ENCODE results near the gene GRIK5. TPM values are rescaled to one million over a fixed set of nuclear protein-coding genes. Genes with fewer than 3 reads are reported as not detected.

The GRIK5 gene
- total RNA-seq, 1 donor from 2014 or later: 14.3 TPM

DNA sequence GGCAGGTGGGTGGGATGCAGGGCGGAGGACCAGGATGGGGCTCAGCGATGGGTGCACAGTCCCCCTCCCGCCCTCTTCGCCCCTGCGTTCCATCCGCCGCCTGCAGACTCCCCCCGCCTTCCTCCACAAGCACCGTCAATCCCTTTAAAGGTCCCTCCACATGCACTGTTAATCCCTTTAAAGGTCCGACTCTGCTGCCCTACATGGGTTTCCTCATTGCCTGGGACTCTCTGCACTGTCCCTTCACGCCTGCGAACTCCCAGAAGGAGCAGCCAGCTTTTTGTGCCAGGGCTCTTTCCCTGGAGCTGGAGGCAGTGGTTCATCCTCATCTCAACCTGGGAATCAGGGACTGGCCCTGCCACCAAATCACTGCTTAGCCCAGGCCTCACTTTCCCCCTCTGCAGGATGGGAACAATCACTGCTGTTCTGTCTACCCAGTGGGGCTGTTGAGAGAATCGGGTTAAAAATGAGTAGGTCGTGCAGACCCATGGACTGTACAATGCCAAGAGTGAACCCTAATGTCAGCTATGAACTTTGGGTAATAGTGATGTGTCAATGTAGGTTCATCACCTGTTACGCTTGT is 26.3 kb upstream of the GRIK5 start:
- no peak for DNase-seq (ENCODE audit: low read depth)
- no peak overlapping the region for H3K4me3 ChIP-seq (ENCODE audit: low read depth, low read length)
- TF ChIP-seq, protein P1, sequence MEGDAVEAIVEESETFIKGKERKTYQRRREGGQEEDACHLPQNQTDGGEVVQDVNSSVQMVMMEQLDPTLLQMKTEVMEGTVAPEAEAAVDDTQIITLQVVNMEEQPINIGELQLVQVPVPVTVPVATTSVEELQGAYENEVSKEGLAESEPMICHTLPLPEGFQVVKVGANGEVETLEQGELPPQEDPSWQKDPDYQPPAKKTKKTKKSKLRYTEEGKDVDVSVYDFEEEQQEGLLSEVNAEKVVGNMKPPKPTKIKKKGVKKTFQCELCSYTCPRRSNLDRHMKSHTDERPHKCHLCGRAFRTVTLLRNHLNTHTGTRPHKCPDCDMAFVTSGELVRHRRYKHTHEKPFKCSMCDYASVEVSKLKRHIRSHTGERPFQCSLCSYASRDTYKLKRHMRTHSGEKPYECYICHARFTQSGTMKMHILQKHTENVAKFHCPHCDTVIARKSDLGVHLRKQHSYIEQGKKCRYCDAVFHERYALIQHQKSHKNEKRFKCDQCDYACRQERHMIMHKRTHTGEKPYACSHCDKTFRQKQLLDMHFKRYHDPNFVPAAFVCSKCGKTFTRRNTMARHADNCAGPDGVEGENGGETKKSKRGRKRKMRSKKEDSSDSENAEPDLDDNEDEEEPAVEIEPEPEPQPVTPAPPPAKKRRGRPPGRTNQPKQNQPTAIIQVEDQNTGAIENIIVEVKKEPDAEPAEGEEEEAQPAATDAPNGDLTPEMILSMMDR (conservative IDR thresholded peaks at IDR 0.05; ENCODE audit: low read depth, low read length): no peak

DNA sequence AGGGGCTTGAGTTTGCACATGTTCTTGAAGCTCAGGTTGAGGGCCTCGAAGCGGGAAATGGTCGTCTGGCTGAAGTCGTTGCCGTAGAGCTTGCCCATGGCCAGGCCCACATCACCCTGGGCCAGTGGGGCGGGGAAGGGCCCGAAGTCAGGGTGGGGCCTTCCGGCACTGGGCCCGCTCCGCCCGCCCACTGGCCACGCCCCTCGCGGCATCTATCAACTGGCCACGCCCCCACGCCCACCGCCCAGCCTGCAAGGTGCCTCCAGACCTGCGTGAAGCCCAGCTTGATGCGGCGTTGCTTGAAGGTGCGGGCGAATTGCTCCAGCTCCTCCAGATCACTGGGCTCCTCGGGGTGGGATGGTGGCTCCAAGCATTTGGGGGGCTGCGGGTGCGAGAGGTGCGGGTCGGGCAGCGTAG is 25.8 kb upstream of the GRIK5 start:
- no peak overlapping the region for H3K4me3 ChIP-seq (ENCODE audit: low read depth, low read length)
- TF ChIP-seq, protein P1 (conservative IDR thresholded peaks at IDR 0.05; ENCODE audit: low read depth, low read length): no peak
- DNase-seq (ENCODE audit: low read depth): no peak

DNA sequence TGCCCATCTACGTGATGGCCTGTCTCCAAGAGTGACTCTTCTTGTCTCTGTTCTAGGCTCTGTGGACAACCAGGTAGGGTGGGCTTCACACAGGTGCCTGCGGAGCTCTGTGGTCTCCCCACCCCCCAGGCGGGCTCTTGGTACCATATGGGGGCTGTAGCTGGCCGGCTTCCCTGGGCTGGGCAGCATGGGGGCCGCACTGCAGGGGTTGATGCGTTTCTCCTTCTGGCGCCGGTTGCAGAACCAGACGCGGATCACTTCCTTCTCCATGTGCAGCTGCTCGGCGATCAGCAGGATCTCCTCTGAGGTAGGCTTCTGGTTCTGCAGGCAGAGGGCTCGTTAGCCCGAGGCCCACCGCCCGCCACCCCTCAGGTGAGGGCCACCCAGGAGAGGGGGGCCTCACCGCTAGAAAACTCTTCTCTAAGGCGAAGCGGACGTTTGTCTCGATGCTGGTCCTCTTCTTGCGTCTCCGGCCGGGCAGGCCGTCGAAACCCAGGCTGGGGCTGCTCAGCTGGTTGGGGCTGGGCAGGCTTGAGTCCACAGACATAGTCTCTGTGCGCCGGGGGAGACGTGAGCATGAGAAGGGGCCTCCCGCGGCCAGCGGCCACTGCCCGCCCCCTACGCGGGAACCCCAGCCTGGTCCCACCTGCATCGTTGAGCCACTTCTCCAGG is 25.3 kb upstream of the GRIK5 start:
- TF ChIP-seq, protein P1 (conservative IDR thresholded peaks at IDR 0.05; ENCODE audit: low read depth, low read length): no peak
- DNase-seq (ENCODE audit: low read depth): no peak
- H3K4me3 ChIP-seq (ENCODE audit: low read depth, low read length): no peak overlapping the region

DNA sequence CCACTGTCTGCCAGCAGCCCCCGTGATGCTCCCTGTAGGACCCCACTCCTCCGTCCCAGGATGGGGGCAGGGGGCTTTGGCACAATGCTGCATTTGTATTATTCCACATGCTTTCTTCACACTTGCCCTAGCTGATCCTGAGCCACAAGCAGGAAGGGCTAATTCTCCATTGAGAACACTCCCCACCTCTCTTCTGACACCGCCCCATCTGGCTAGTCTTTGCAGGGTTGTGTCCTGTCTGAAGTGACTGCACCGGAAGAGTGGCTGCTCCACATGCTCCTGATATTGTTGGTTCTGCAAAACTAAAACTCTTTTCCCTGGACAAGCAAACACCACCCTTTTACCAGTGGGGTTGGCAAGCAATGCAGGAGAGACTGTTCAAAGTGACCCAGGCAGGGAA is 23.9 kb upstream of the GRIK5 start:
- TF ChIP-seq, protein P1 (conservative IDR thresholded peaks at IDR 0.05; ENCODE audit: low read depth, low read length): no peak
- H3K4me3 ChIP-seq (ENCODE audit: low read depth, low read length): no peak overlapping the region

DNA sequence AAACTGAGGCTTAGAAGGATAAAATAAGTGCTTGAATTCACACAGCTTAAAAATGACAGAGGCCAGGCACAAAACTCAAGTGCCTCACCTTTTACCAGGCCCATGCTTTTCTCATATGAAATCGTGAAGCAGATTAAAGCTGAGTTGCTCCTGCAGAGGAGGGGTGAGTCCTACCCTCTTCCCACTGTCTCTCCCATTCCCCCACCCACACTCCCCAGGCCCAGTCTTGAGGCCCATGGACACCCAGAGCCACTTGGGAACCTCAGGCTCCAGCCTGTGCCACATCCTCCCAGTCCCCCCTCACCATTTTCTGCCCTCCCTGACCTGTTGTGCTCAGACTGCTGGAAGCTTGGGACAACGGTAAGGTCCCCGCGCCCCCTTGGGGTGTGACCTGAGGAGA is 23.5 kb upstream of the GRIK5 start:
- TF ChIP-seq, protein P1 (conservative IDR thresholded peaks at IDR 0.05; ENCODE audit: low read depth, low read length): no peak
- no peak overlapping the region for H3K4me3 ChIP-seq (ENCODE audit: low read depth, low read length)
- no peak for DNase-seq (ENCODE audit: low read depth)

More for the DNA sequence above, 23.9 kb upstream of the GRIK5 start:
- DNase-seq (ENCODE audit: low read depth): no peak

DNA sequence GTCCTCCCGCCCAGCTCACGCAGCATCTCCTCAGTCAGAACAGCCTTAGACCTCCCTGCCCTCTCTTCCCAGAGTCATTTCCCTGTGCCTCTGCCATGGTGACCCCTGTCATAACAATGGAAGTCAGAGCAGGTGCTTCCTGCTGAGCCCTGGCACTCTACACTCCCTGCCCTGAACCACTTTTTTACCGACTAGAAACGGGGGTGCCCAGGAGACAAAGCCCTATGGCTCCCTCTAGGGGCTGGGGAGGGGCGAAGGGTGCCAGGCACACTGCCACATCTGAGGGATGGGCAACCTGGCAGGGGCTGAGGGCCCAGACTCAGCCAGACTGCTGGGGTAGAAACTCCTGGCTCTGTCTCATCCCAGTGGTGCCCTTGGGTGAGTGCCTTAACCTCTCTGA is 22.3 kb upstream of the GRIK5 start:
- DNase-seq (ENCODE audit: low read depth): no peak
- no peak overlapping the region for H3K4me3 ChIP-seq (ENCODE audit: low read depth, low read length)
- TF ChIP-seq, protein P1 (conservative IDR thresholded peaks at IDR 0.05; ENCODE audit: low read depth, low read length): peak; percentile 70

DNA sequence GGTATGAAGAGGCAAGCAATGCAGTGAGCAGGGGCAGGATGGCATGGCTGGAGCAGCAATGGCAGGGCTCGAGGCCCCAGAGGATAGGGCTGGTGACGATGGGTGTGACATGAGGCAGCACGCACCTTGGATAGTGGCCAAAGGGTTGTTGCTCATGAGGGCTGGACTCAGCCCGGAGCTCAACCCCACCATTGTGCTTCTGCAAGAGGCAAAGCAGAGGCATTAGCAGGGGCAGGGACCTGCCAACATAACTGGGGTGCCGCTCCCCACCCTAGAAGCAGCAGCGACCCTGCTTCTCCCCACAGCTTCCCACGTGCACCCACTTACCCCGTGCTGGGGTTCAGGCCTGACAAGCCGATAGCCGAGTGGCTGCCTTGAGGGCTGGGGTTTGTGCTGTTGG is 21.7 kb upstream of the GRIK5 start:
- no peak overlapping the region for H3K4me3 ChIP-seq (ENCODE audit: low read depth, low read length)
- no peak for DNase-seq (ENCODE audit: low read depth)
- TF ChIP-seq, protein P1 (conservative IDR thresholded peaks at IDR 0.05; ENCODE audit: low read depth, low read length): no peak
